Stomach (tissue), 9 donors: ENCODE data around the gene TAS1R3. TPM values are rescaled to one million over a fixed set of nuclear protein-coding genes. Genes with fewer than 3 reads are reported as not detected.

Experiments
- DNase-seq, 2 donors: peaks; one replicate each; pipeline versions ENCODE4 v3.0.0 to v3.0.0-alpha.2; 2013 to 2019
- H3K27ac ChIP-seq, 5 donors: fragments of 200-600 bp in 4 of 5; sonication (generic) in 4 of 5; one replicate each; pipeline ENCODE4 v1.5.1; 2013 to 2019; ENCODE audit warnings: mild to moderate bottlenecking in 1 of 5, moderate library complexity in 1 of 5
- H3K27me3 ChIP-seq, 3 donors: fragments of 200-600 bp; sonication (generic); one replicate each; pipeline ENCODE4 v1.5.1; 2017 to 2019; ENCODE audit warnings: mixed run types in 1 of 3
- H3K36me3 ChIP-seq, 4 donors: fragments of 200-600 bp; sonication (generic); 1 replicate in 3 of 4; 2 replicates in 1 of 4; pipeline ENCODE4 v1.5.1; 2016 to 2019
- H3K4me1 ChIP-seq, 4 donors: fragments of 200-600 bp; sonication (generic); one replicate each; pipeline ENCODE4 v1.5.1; 2016 to 2019
- H3K4me3 ChIP-seq, 4 donors: fragments of 200-600 bp; sonication (generic) in 3 of 4; one replicate each; pipeline ENCODE4 v1.5.1; 2016 to 2019; ENCODE audit warnings: mild to moderate bottlenecking in 1 of 4
- H3K9me3 ChIP-seq, 4 donors: fragments of 200-600 bp; sonication (generic); one replicate each; pipeline ENCODE4 v1.5.1; 2016 to 2019
- EP300 ChIP-seq: sonication (generic); formaldehyde crosslinking; IDR thresholded peaks from one replicate; pipeline ENCODE4 v1.6.1; 2017; ENCODE audit warnings: antibody characterized with exemption
- POLR2A ChIP-seq, 4 donors: fragments of 450-650 bp; IDR thresholded peaks; one replicate each; pipeline ENCODE4 v1.6.1; 2016; ENCODE audit warnings: antibody characterized with exemption in 4 of 4, control low read depth in 2 of 4, mild to moderate bottlenecking in 1 of 4, moderate library complexity in 1 of 4
- POLR2AphosphoS5 ChIP-seq, 3 donors: sonication (generic); formaldehyde crosslinking; IDR thresholded peaks; one replicate each; pipeline ENCODE4 v1.6.1; 2016; ENCODE audit warnings: antibody characterized with exemption in 3 of 3
- WGBS, 5 donors: extraction: QIAGEN DNeasy Blood & Tissue Kit in 3 of 5; methylation state at CpG; one replicate each; pipeline versions ENCODE4 v1.1.5 to v1.1.7; 2013 to 2018; 5-methylcytosine and 5-hydroxymethylcytosine counted together
- intact Hi-C: fragments of 100-400 bp; cut with DNase I; formaldehyde crosslinking; loops from one replicate; pipeline ENCODE4 v1.15.1; 2023; ENCODE audit warnings: low total_unique reads
- polyA plus RNA-seq, 3 donors: library from polyadenylated mRNA; stranded (reverse); fragments of 200-250 nt; gene quantifications; one replicate each; pipeline ENCODE4 v1.2.3, GENCODE V29; 2013
- total RNA-seq, 5 donors: library from RNA; depleted of rRNA; stranded (reverse); fragments of >200 nt; gene quantifications; one replicate each; pipeline versions ENCODE4 v1.1.0 to v1.2.3, GENCODE V29; 2014 to 2016
- TF ChIP-seq, protein P1 (sequence below), 7 experiments: fragments of 450-650 bp in 4 of 7; fragments of 200-600 bp in 3 of 7; sonication (generic) in 3 of 7; IDR thresholded peaks; one replicate each; pipeline ENCODE4 v1.5.1; 2016 to 2019; ENCODE audit warnings: antibody characterized with exemption in 7 of 7, control low read depth in 2 of 7, mild to moderate bottlenecking in 1 of 7
- donor health status: healthy with polysubstance abuse.
- donor health status: Bipolar disorder and iron deficiency.
- donor health status: healthy.

The TAS1R3 gene
- total and polyA plus RNA-seq, 8 donors: 0.10 to 11.7 (median 0.37) TPM; not detected in 3

DNA sequence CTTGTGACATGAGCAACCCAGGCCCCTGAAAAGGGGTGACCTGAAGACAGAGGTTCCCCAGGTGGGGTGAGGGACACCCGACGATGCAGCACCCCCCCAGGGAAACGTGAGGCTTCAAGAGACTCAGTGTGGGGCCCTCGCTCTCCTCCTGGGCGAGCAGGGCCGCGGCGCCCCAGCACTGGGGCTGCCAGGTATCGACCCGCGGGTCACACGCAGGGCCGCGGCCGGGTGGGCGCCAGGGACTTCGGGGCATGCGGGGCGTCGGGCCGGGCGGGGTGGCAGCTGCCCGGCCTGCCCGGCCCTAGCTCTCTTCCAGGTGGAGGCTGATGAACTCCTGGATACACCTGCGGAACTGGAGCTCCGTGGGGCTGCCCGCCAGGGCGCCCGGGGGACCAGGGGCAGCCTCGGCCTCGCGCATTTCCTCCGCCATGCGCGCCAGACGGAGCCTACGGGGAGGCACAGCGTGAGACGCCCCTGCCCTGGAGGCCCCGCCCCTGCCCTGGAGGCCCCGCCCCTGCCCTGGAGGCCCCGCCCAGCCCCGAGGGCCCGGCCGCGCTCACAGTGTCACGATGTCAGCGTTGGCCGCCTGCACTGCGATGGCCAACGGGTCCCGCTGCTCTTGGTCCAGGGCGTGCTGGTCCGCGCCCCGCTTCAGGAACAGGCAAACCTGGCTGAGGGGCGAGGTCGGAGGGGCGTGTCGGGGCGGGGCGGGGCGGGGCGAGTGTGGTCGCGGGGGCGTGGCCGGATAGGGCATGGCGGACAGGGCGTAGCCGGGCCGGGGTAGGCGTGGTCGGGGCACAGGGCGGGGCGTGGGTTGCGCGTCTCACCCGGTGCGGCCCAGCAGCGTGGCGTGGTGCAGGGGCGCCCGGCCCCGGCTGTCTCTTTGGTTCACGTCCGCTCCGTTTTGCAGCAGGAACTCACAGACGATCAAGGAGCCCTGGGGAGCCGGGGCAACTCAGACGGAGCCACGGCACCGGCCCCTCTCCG, 37.5 kb upstream of the TAS1R3 start:
- intact Hi-C loops: loop anchor here (10.0 kb wide), 1 partner anchor 169 kb away; no protein-coding TSS in a partner anchor
- TF ChIP-seq EP300 (no peak), POLR2A (IDR thresholded peaks at IDR 0.05) (no peak), POLR2AphosphoS5 (IDR thresholded peaks at IDR 0.05) (no peak)
- TF ChIP-seq, protein P1, sequence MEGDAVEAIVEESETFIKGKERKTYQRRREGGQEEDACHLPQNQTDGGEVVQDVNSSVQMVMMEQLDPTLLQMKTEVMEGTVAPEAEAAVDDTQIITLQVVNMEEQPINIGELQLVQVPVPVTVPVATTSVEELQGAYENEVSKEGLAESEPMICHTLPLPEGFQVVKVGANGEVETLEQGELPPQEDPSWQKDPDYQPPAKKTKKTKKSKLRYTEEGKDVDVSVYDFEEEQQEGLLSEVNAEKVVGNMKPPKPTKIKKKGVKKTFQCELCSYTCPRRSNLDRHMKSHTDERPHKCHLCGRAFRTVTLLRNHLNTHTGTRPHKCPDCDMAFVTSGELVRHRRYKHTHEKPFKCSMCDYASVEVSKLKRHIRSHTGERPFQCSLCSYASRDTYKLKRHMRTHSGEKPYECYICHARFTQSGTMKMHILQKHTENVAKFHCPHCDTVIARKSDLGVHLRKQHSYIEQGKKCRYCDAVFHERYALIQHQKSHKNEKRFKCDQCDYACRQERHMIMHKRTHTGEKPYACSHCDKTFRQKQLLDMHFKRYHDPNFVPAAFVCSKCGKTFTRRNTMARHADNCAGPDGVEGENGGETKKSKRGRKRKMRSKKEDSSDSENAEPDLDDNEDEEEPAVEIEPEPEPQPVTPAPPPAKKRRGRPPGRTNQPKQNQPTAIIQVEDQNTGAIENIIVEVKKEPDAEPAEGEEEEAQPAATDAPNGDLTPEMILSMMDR (IDR thresholded peaks at IDR 0.05): no peak
- Histone ChIP-seq H3K36me3 (peaks cover 12 to 55% (median 49%) of the 10 kb centered on the region in 4 donors), H3K4me1 (peaks cover 12 to 23% (median 19%) of the 10 kb centered on the region in 4 donors), H3K9me3 (no peaks in the 10 kb centered on the region), H3K27ac (no peak overlapping the region), H3K4me3 (no peak overlapping the region), H3K27me3 (no peaks in the 10 kb centered on the region)
- DNase-seq: peak in 1 of 2 donors; percentile 57
- 73 to 93% (median 80%) methylated on average over 18 to 94 of the region's 94 CpGs for WGBS, 5 donors

DNA sequence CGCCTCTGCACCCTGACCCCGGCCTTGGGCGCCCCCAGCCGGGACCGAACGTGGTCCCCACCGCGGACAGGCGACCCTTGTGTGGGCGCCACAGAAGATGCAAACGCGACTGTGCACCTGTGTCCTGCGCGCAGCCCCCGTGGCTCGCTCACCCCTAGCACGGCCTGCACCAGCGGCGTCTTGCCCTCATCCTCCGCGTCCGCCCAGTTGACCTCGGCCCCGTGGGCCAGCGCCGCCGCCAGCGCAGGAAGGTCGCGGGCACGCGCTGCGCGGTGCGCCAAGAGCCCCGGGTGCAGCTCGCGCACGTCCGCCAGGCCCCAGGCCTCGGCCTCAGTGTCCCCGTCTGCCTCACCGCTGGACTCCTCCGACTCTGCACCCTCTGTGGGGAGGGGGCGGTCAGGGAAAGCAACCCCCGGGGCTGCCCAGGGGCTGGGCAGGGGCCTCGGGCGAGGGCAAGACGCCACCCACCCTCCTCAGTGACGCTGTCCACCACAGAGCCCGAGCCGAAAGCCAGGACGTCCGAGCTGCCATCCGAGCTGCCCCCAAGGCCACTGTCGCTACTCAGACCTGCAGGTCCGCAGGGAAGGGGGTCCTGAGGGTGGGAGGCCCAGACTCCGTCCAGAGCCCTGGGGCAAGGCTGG, 36.7 kb upstream of the TAS1R3 start:
- peaks cover 12 to 23% (median 19%) of the 10 kb centered on the region in 4 donors for H3K4me1 ChIP-seq
- no peaks in the 10 kb centered on the region for H3K27me3 ChIP-seq
- 87 to 90% (median 90%) methylated on average over 38 to 58 of the region's 58 CpGs for WGBS, 5 donors
- intact Hi-C loops: loop anchor here (10.0 kb wide), 1 partner anchor 170 kb away; no protein-coding TSS in a partner anchor
- peaks cover 12 to 63% (median 52%) of the 10 kb centered on the region in 4 donors for H3K36me3 ChIP-seq
- no peak for DNase-seq
- no peaks in the 10 kb centered on the region for H3K9me3 ChIP-seq
- no peak for TF ChIP-seq EP300
- TF ChIP-seq, protein P1 (IDR thresholded peaks at IDR 0.05): no peak
- no peak for TF ChIP-seq POLR2AphosphoS5 (IDR thresholded peaks at IDR 0.05)
- no peak for TF ChIP-seq POLR2A (IDR thresholded peaks at IDR 0.05)
- H3K27ac ChIP-seq: no peak overlapping the region
- H3K4me3 ChIP-seq: no peak overlapping the region

DNA sequence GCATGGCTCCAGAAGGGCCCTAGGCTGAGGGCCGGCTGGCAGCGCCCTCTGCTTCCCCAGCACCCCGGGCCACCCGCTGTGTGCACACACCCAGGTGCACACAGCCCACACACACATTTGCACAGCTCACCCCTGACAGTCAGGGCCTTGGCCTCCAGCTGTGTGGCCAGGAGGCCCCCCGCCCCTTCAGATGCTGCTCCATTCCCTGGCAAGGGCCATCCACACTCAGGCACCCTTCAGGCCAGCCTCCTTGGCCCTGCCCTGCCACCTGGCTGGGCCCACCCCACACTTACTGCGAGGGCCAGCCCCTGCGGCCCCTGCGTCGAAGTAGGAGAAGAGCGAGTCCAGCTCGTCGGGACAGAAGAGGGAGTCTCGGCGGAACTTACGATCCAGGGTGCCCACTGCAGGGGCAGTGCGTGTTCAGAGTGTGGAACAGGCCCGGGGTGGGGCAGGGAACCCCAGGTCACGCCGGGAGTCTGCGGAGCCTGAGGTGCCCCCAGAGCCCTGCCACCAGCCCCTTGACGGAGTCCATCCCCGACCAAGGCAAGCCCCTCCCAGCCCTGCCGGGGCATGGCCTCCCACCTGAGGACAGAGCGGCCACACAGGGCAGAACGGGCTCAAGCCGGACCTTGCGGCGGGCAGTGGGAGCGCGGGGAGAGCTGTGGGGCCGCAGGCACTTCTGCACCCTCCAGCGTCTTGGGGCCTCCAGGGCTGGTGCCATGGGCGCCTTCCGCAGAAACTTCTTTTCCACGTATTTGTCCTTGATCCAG, 35.7 kb upstream of the TAS1R3 start:
- no peak for DNase-seq
- TF ChIP-seq, protein P1 (IDR thresholded peaks at IDR 0.05): no peak
- no peak for TF ChIP-seq POLR2AphosphoS5 (IDR thresholded peaks at IDR 0.05)
- TF ChIP-seq POLR2A (IDR thresholded peaks at IDR 0.05): no peak
- no peak for TF ChIP-seq EP300
- H3K27ac ChIP-seq: no peak overlapping the region
- H3K27me3 ChIP-seq: no peaks in the 10 kb centered on the region
- H3K4me3 ChIP-seq: no peak overlapping the region
- peaks cover 12 to 20% (median 17%) of the 10 kb centered on the region in 4 donors for H3K4me1 ChIP-seq
- 92 to 96% (median 95%) methylated on average over 18 to 35 of the region's 35 CpGs for WGBS, 5 donors
- H3K36me3 ChIP-seq: peaks cover 12 to 73% (median 59%) of the 10 kb centered on the region in 4 donors
- H3K9me3 ChIP-seq: no peaks in the 10 kb centered on the region
- intact Hi-C loops: loop anchor here (10.0 kb wide), 1 partner anchor 171 kb away; no protein-coding TSS in a partner anchor
